Astrocyte (in vitro differentiated cells and primary cell): ENCODE measurements around the gene CNP.

ENCODE experiments used
- EZH2 ChIP-seq: IDR thresholded peaks from 2 replicates; pipeline ENCODE4 v1.6.1; 2012; ENCODE audit warnings: mild to moderate bottlenecking, low read length, inconsistent platforms; ENCODE audit not compliant: insufficient read depth
- TF ChIP-seq, protein P1 (sequence below): IDR thresholded peaks from 2 replicates; pipeline ENCODE4 v1.5.1; 2011; ENCODE audit warnings: low read depth, mild to moderate bottlenecking, inconsistent platforms, low read length, moderate library complexity; ENCODE audit not compliant: insufficient read depth

DNA sequence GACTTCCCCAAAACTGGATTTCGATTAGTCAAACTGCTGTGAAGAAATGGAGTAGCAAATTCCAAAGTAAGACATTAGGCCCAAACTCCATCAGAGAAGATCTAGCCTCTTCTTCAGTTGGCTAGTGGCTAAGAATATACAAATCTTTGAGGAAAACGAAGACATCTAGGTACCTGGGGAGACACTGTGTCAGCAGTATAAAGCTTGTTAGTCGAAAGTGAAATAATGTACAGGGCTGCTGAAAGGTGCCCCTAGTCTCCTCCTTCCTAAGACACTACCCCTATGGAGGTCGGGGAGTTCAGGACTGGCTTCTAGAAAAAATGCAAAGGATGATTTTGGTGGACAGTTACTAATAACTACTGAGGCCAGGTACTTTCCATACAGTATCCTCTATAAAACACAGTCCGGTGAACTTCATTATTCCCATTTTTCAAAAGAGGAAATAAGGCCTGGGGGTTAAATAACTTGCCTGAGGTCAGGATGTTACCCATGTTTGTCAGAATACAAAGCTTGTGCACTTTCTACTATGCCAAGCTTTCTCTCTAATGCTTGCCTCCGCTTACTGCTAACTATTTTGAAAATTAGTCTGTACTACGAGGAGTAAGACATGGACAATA is 35.7 kb downstream of the CNP start:
- TF ChIP-seq, protein P1, sequence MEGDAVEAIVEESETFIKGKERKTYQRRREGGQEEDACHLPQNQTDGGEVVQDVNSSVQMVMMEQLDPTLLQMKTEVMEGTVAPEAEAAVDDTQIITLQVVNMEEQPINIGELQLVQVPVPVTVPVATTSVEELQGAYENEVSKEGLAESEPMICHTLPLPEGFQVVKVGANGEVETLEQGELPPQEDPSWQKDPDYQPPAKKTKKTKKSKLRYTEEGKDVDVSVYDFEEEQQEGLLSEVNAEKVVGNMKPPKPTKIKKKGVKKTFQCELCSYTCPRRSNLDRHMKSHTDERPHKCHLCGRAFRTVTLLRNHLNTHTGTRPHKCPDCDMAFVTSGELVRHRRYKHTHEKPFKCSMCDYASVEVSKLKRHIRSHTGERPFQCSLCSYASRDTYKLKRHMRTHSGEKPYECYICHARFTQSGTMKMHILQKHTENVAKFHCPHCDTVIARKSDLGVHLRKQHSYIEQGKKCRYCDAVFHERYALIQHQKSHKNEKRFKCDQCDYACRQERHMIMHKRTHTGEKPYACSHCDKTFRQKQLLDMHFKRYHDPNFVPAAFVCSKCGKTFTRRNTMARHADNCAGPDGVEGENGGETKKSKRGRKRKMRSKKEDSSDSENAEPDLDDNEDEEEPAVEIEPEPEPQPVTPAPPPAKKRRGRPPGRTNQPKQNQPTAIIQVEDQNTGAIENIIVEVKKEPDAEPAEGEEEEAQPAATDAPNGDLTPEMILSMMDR, result no peak
- no peak for TF ChIP-seq EZH2
